CD4-positive, alpha-beta memory T cell (primary cell): ENCODE measurements around the gene ATG10. TPM values are rescaled to one million over a fixed set of nuclear protein-coding genes. Genes with fewer than 3 reads are reported as not detected.

Source experiments
- CTCF ChIA-PET: fragments of 350-600 bp; sonication (Branson Sonifier 250); formaldehyde crosslinking; loops from one replicate; lab custom pipeline; 2021; ENCODE audit warnings: inconsistent platforms; ENCODE audit not compliant: partially characterized antibody; lab: Charles Lee
- POLR2A ChIA-PET: fragments of 350-600 bp; sonication (Branson Sonifier 250); formaldehyde crosslinking; loops from one replicate; lab custom pipeline; 2021; ENCODE audit not compliant: partially characterized antibody; lab: Charles Lee
- DNase-seq, 5 donors: peaks; one replicate each; pipeline versions ENCODE4 v3.0.0 to v3.0.0-alpha.2; 2020 to 2022; ENCODE audit warnings: mixed read lengths in 1 of 5
- H3K27ac ChIP-seq: one replicate; pipeline ENCODE4 v1.7.0; 2013; ENCODE audit warnings: low read depth, low read length
- H3K27me3 ChIP-seq: 2 replicates; pipeline ENCODE4 v1.7.0; 2013; ENCODE audit warnings: mild to moderate bottlenecking, low read length, moderate library complexity; ENCODE audit not compliant: insufficient read depth
- H3K36me3 ChIP-seq: 2 replicates; pipeline ENCODE4 v1.7.0; 2013; ENCODE audit warnings: mild to moderate bottlenecking, low read length, moderate library complexity; ENCODE audit not compliant: insufficient read depth
- H3K4me1 ChIP-seq: 2 replicates; pipeline ENCODE4 v1.7.0; 2013; ENCODE audit warnings: mild to moderate bottlenecking, low read length, moderate library complexity; ENCODE audit not compliant: insufficient read depth
- H3K4me3 ChIP-seq, 2 donors: one replicate each; pipeline ENCODE4 v1.7.0; 2013; ENCODE audit warnings: low read length in 2 of 2, mild to moderate bottlenecking in 1 of 2
- H3K9me3 ChIP-seq, 2 donors: one replicate each; pipeline ENCODE4 v1.7.0; 2013; ENCODE audit warnings: low read length in 2 of 2, control low read depth in 1 of 2; ENCODE audit not compliant: control insufficient read depth in 1 of 2
- H3K27ac Mint-ChIP-seq, 7 donors: one replicate each; pipeline ENCODE4 v1.8.0; 2020 to 2021; ENCODE audit warnings: mixed read lengths in 7 of 7, mild to moderate bottlenecking in 6 of 7, inconsistent platforms in 3 of 7, moderate library complexity in 3 of 7
- H3K27me3 Mint-ChIP-seq, 2 donors: one replicate each; pipeline ENCODE4 v1.8.0; 2020 to 2021; ENCODE audit warnings: mixed read lengths in 2 of 2
- H3K36me3 Mint-ChIP-seq, 2 donors: one replicate each; pipeline ENCODE4 v1.8.0; 2020 to 2021; ENCODE audit warnings: mixed read lengths in 2 of 2, inconsistent platforms in 1 of 2, mild to moderate bottlenecking in 1 of 2
- H3K4me1 Mint-ChIP-seq, 4 donors: one replicate each; pipeline ENCODE4 v1.8.0; 2020 to 2021; ENCODE audit warnings: mixed read lengths in 4 of 4, mild to moderate bottlenecking in 1 of 4
- H3K4me3 Mint-ChIP-seq, 8 donors: one replicate each; pipeline ENCODE4 v1.8.0; 2020 to 2021; ENCODE audit warnings: mixed read lengths in 8 of 8, mild to moderate bottlenecking in 7 of 8, moderate library complexity in 6 of 8, inconsistent platforms in 3 of 8
- H3K9me3 Mint-ChIP-seq, 8 donors: one replicate each; pipeline ENCODE4 v1.8.0; 2020 to 2021; ENCODE audit warnings: mixed read lengths in 8 of 8, mild to moderate bottlenecking in 5 of 8, inconsistent platforms in 3 of 8, moderate library complexity in 1 of 8
- intact Hi-C: fragments of 100-400 bp; cut with micrococcal nuclease; formaldehyde crosslinking; loops from one replicate; pipeline ENCODE4 v1.15.1; 2023
- polyA plus RNA-seq, 2 donors: library from polyadenylated mRNA; unstranded; fragments of 300-500 nt; fragmentation: Illumina TruSeq; gene quantifications; one replicate each; pipeline ENCODE4 v1.2.3, GENCODE V29; 2021
- total RNA-seq, 2 experiments: library from RNA; stranded (reverse); gene quantifications; one replicate each; pipeline ENCODE4 v1.2.3, GENCODE V29; 2021

The ATG10 gene
- total and polyA plus RNA-seq, 4 experiments from 2014 or later, result 7.3 to 10.5 (median 7.7) TPM

- no peak for DNase-seq
- Histone ChIP-seq H3K36me3 (no peaks in the 10 kb centered on the region), H3K27me3 (no peaks in the 10 kb centered on the region), H3K27ac (no peak overlapping the region), H3K4me1 (no peaks in the 10 kb centered on the region), H3K9me3 (no peaks in the 10 kb centered on the region), H3K4me3 (no peak overlapping the region)
- ChIA-PET POLR2A (no interaction called here), CTCF (interaction anchor here (0.7 to 1.6 kb wide), 2 partner anchors 9 to 11 kb away, joined by 3 to 9 read pairs; no protein-coding TSS in a partner anchor)
- Mint-ChIP-seq H3K4me3 (no peak overlapping the region), H3K4me1 (peaks cover 0 to 14% (median 3%) of the 10 kb centered on the region in 4 donors), H3K27me3 (no peaks in the 10 kb centered on the region), H3K9me3 (no peaks in the 10 kb centered on the region), H3K27ac (no peak overlapping the region), H3K36me3 (peaks cover 11 to 14% of the 10 kb centered on the region in 2 donors)
- intact Hi-C loops, result no loop called here
These were observed 204.4 kb downstream of the ATG10 start for GRCh38 chr5:82176115-82176814.

DNA sequence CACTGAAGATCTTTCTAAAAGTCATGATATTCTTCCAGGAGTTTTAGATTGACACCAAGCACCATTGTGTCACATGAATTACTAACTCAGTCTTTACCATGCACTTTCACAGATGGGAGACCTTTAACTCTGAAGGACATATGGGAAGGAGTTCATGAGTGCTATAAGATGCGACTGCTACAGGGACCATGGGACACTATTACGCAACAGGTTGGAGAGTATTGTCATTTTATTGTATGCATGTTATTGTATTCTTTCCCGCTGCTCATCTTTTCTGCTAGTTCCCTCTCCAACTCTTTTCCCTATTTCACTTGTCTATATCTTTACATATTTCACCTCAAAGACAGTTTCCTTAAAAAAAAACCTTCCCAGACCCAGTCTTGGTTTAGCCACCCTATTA lies 206.6 kb downstream of the ATG10 start:
- no peak overlapping the region for H3K27ac ChIP-seq
- ChIA-PET CTCF (interaction anchor here (2.2 kb wide), 1 partner anchor 13 kb away, joined by 8 read pairs; no protein-coding TSS in a partner anchor), POLR2A (no interaction called here)
- H3K9me3 ChIP-seq, result no peaks in the 10 kb centered on the region
- H3K27ac Mint-ChIP-seq, result no peak overlapping the region
- DNase-seq, result no peak
- no peaks in the 10 kb centered on the region for H3K4me1 ChIP-seq
- no peaks in the 10 kb centered on the region for H3K9me3 Mint-ChIP-seq
- H3K4me1 Mint-ChIP-seq, result peaks cover 0 to 14% (median 3%) of the 10 kb centered on the region in 4 donors
- no peaks in the 10 kb centered on the region for H3K27me3 ChIP-seq
- H3K4me3 ChIP-seq, result no peak overlapping the region
- H3K36me3 Mint-ChIP-seq, result peaks cover 13 to 22% of the 10 kb centered on the region in 2 donors
- no peaks in the 10 kb centered on the region for H3K36me3 ChIP-seq
- no peak overlapping the region for H3K4me3 Mint-ChIP-seq
- intact Hi-C loops, result no loop called here
- H3K27me3 Mint-ChIP-seq, result no peaks in the 10 kb centered on the region

GRCh38 chr5:82182662-82183061 lies 210.8 kb downstream of the ATG10 start:
- H3K4me3 Mint-ChIP-seq, result no peak overlapping the region
- intact Hi-C loops, result no loop called here
- no peak overlapping the region for H3K27ac ChIP-seq
- H3K9me3 ChIP-seq, result no peaks in the 10 kb centered on the region
- no peaks in the 10 kb centered on the region for H3K4me1 ChIP-seq
- no peak overlapping the region for H3K4me3 ChIP-seq
- POLR2A ChIA-PET, result no interaction called here
- no peaks in the 10 kb centered on the region for H3K36me3 ChIP-seq
- no peaks in the 10 kb centered on the region for H3K4me1 Mint-ChIP-seq
- H3K27ac Mint-ChIP-seq, result no peak overlapping the region
- no peaks in the 10 kb centered on the region for H3K27me3 ChIP-seq
- CTCF ChIA-PET, result no interaction called here
- no peaks in the 10 kb centered on the region for H3K9me3 Mint-ChIP-seq
- no peaks in the 10 kb centered on the region for H3K27me3 Mint-ChIP-seq
- DNase-seq, result no peak
- H3K36me3 Mint-ChIP-seq, result peaks cover 13 to 22% of the 10 kb centered on the region in 2 donors

- intact Hi-C loops, result no loop called here
- no peaks in the 10 kb centered on the region for H3K27me3 ChIP-seq
- no peak for DNase-seq
- H3K27ac ChIP-seq, result no peak overlapping the region
- Mint-ChIP-seq H3K4me3 (no peak overlapping the region), H3K4me1 (no peaks in the 10 kb centered on the region), H3K36me3 (peaks cover 9 to 22% of the 10 kb centered on the region in 2 donors), H3K27me3 (no peaks in the 10 kb centered on the region), H3K27ac (no peak overlapping the region), H3K9me3 (no peaks in the 10 kb centered on the region)
- ChIA-PET CTCF (no interaction called here), POLR2A (no interaction called here)
- H3K9me3 ChIP-seq, result no peaks in the 10 kb centered on the region
- no peaks in the 10 kb centered on the region for H3K4me1 ChIP-seq
- H3K4me3 ChIP-seq, result no peak overlapping the region
- H3K36me3 ChIP-seq, result no peaks in the 10 kb centered on the region
These were observed 212.0 kb downstream of the ATG10 start for GRCh38 chr5:82183828-82184227.

GRCh38 chr5:82185851-82186250 lies 214.0 kb downstream of the ATG10 start:
- H3K9me3 Mint-ChIP-seq, result no peaks in the 10 kb centered on the region
- H3K36me3 Mint-ChIP-seq, result peaks cover 7 to 12% of the 10 kb centered on the region in 2 donors
- Histone ChIP-seq H3K27me3 (no peaks in the 10 kb centered on the region), H3K27ac (no peak overlapping the region), H3K36me3 (no peaks in the 10 kb centered on the region), H3K4me3 (no peak overlapping the region), H3K9me3 (no peaks in the 10 kb centered on the region), H3K4me1 (no peaks in the 10 kb centered on the region)
- CTCF ChIA-PET, result no interaction called here
- POLR2A ChIA-PET, result no interaction called here
- no peak overlapping the region for H3K4me3 Mint-ChIP-seq
- intact Hi-C loops, result no loop called here
- H3K27ac Mint-ChIP-seq, result no peak overlapping the region
- no peak for DNase-seq
- no peaks in the 10 kb centered on the region for H3K4me1 Mint-ChIP-seq
- no peaks in the 10 kb centered on the region for H3K27me3 Mint-ChIP-seq

GRCh38 chr5:82197550-82197949 lies 225.7 kb downstream of the ATG10 start:
- DNase-seq, result no peak
- ChIA-PET POLR2A (no interaction called here), CTCF (no interaction called here)
- H3K36me3 ChIP-seq, result no peaks in the 10 kb centered on the region
- no peaks in the 10 kb centered on the region for H3K9me3 ChIP-seq
- Mint-ChIP-seq H3K36me3 (peaks cover 0 to 3% of the 10 kb centered on the region in 2 donors), H3K27ac (no peak overlapping the region), H3K27me3 (no peaks in the 10 kb centered on the region), H3K9me3 (no peaks in the 10 kb centered on the region), H3K4me3 (no peak overlapping the region), H3K4me1 (no peaks in the 10 kb centered on the region)
- H3K27ac ChIP-seq, result no peak overlapping the region
- no peaks in the 10 kb centered on the region for H3K4me1 ChIP-seq
- no peak overlapping the region for H3K4me3 ChIP-seq
- H3K27me3 ChIP-seq, result no peaks in the 10 kb centered on the region
- intact Hi-C loops, result no loop called here

GRCh38 chr5:82204567-82204966 lies 232.7 kb downstream of the ATG10 start:
- CTCF ChIA-PET, result no interaction called here
- POLR2A ChIA-PET, result no interaction called here
- H3K36me3 Mint-ChIP-seq, result peaks cover 0 to 2% of the 10 kb centered on the region in 2 donors

More at GRCh38 chr5:82204567-82204966, 232.7 kb downstream of the ATG10 start:
- Mint-ChIP-seq H3K9me3 (no peaks in the 10 kb centered on the region), H3K4me3 (no peak overlapping the region), H3K27me3 (no peaks in the 10 kb centered on the region), H3K27ac (no peak overlapping the region), H3K4me1 (no peaks in the 10 kb centered on the region)
- no peaks in the 10 kb centered on the region for H3K4me1 ChIP-seq
- no peak overlapping the region for H3K27ac ChIP-seq
- H3K36me3 ChIP-seq, result no peaks in the 10 kb centered on the region
- no peak for DNase-seq
- no peak overlapping the region for H3K4me3 ChIP-seq
- intact Hi-C loops, result no loop called here
- no peaks in the 10 kb centered on the region for H3K9me3 ChIP-seq
- H3K27me3 ChIP-seq, result no peaks in the 10 kb centered on the region
